Caco-2 (cell line): ENCODE results near the gene CERS2. TPM values are rescaled to one million over a fixed set of nuclear protein-coding genes. Genes with fewer than 3 reads are reported as not detected.

Experiments
- BruUV-seq: library from RNA; stranded (reverse); fragments of 400-500 nt; replicated peaks from 2 replicates; lab custom pipeline; 2021; lab: Mats Ljungman, UMichigan
- CTCF ChIA-PET: fragments of 300-600 bp; sonication (Branson Sonifier 250); formaldehyde crosslinking; loops from one replicate; lab custom pipeline; 2022; ENCODE audit warnings: antibody characterized with exemption; lab: Charles Lee
- POLR2A ChIA-PET: fragments of 300-600 bp; sonication (Branson Sonifier 250); formaldehyde crosslinking; loops from one replicate; lab custom pipeline; 2022; ENCODE audit warnings: antibody characterized with exemption; lab: Charles Lee
- DNase-seq, 2 experiments: peaks; one replicate each; pipeline versions ENCODE4 v3.0.0 to v3.0.0-alpha.2; 2020 to 2022
- H3K27me3 ChIP-seq: replicated peaks from 2 replicates; pipeline ENCODE4 v1.6.0; 2011; ENCODE audit warnings: low read length; ENCODE audit not compliant: control insufficient read depth, insufficient read depth
- H3K36me3 ChIP-seq: 2 replicates; pipeline ENCODE4 v1.5.1; 2011; ENCODE audit warnings: low read length; ENCODE audit not compliant: control insufficient read depth, insufficient read depth
- H3K4me1 ChIP-seq: fragments of 250-450 bp; sonication (Bioruptor Pico); 2 replicates; pipeline ENCODE4 v1.5.1; 2020; ENCODE audit warnings: mild to moderate bottlenecking
- H3K4me3 ChIP-seq: 2 replicates; pipeline ENCODE4 v1.5.1; 2011; ENCODE audit warnings: low read depth, mild to moderate bottlenecking, control low read depth, low read length
- H3K9me3 ChIP-seq: fragments of 250-450 bp; sonication (Bioruptor Pico); 2 replicates; pipeline ENCODE4 v1.5.1; 2020; ENCODE audit warnings: mild to moderate bottlenecking, moderate library complexity
- H3K27ac Mint-ChIP-seq: one replicate; pipeline ENCODE4 v1.8.0; 2022; ENCODE audit warnings: mixed read lengths; ENCODE audit not compliant: unreplicated experiment
- H3K27me3 Mint-ChIP-seq: one replicate; pipeline ENCODE4 v1.8.0; 2022; ENCODE audit warnings: mixed read lengths; ENCODE audit not compliant: insufficient read depth, unreplicated experiment
- H3K36me3 Mint-ChIP-seq: one replicate; pipeline ENCODE4 v1.8.0; 2022; ENCODE audit warnings: mild to moderate bottlenecking, mixed read lengths; ENCODE audit not compliant: insufficient read depth, unreplicated experiment
- H3K4me1 Mint-ChIP-seq: one replicate; pipeline ENCODE4 v1.8.0; 2022; ENCODE audit warnings: low read depth, mixed read lengths; ENCODE audit not compliant: unreplicated experiment
- H3K4me3 Mint-ChIP-seq: one replicate; pipeline ENCODE4 v1.8.0; 2022; ENCODE audit warnings: mild to moderate bottlenecking, moderate library complexity, mixed read lengths; ENCODE audit not compliant: unreplicated experiment
- H3K9me3 Mint-ChIP-seq: one replicate; pipeline ENCODE4 v1.8.0; 2022; ENCODE audit warnings: mixed read lengths; ENCODE audit not compliant: unreplicated experiment
- CTCF ChIP-seq, 2 experiments: fragments of 200-600 bp in 1 of 2; IDR thresholded peaks; 1 replicate in 1 of 2; 2 replicates in 1 of 2; pipeline versions ENCODE4 v1.5.1 to v1.8.0; 2011 to 2022; ENCODE audit warnings: antibody characterized with exemption in 1 of 2, control low read depth in 1 of 2, inconsistent platforms in 1 of 2, low read depth in 1 of 2, low read length in 1 of 2, mild to moderate bottlenecking in 1 of 2, moderate library complexity in 1 of 2; ENCODE audit not compliant: insufficient read depth in 1 of 2, severe bottlenecking in 1 of 2, unreplicated experiment in 1 of 2
- intact Hi-C: fragments of 100-400 bp; cut with micrococcal nuclease; formaldehyde crosslinking; loops from one replicate; pipeline ENCODE4 v1.10.0; 2022; ENCODE audit not compliant: unreplicated experiment
- total RNA-seq: library from RNA; stranded (reverse); gene quantifications from 2 replicates; pipeline ENCODE4 v1.2.3, GENCODE V29; 2022

Gene CERS2
- total RNA-seq, 1 experiment from 2014 or later, result 379 TPM

DNA sequence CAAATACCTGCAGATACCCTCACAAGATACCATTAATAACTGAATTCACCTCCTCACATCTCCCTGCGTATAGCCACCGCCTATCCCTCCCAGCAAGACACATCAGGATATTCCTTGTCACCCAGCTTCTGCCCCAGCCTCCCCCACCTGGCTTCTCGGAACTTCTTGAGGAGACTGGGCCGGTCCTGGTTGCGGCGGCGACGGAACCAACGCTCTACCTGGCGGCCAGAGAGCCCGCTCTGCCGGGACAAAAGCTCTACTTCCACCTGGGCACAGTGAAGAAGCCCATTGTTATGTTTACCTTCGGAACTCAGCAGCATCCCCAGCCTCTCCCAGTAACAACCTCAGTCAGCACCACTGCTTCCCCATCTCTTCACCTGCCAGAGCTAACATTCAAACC lies 6.7 kb downstream of the CERS2 start:
- CTCF ChIA-PET, result no interaction called here
- Histone ChIP-seq H3K9me3 (no peaks in the 10 kb centered on the region), H3K36me3 (peaks cover 14% of the 10 kb centered on the region), H3K27me3 (no peaks in the 10 kb centered on the region), H3K4me1 (peaks cover 38% of the 10 kb centered on the region), H3K4me3 (no peak overlapping the region)
- DNase-seq, result no peak
- Mint-ChIP-seq H3K4me3 (no peak overlapping the region), H3K36me3 (peaks cover 85% of the 10 kb centered on the region), H3K27me3 (no peaks in the 10 kb centered on the region), H3K9me3 (no peaks in the 10 kb centered on the region), H3K27ac (peak overlapping the region; percentile 53), H3K4me1 (peaks cover 58% of the 10 kb centered on the region)
- BruUV-seq, result no TSS peak
- intact Hi-C loops, result no loop called here
- POLR2A ChIA-PET, result no interaction called here
- TF ChIP-seq CTCF (IDR thresholded peaks at IDR 0.05; ENCODE audit: insufficient read depth in 1 of 2, low read depth in 1 of 2, low read length in 1 of 2, severe bottlenecking in 1 of 2, unreplicated experiment in 1 of 2), result no peak

DNA sequence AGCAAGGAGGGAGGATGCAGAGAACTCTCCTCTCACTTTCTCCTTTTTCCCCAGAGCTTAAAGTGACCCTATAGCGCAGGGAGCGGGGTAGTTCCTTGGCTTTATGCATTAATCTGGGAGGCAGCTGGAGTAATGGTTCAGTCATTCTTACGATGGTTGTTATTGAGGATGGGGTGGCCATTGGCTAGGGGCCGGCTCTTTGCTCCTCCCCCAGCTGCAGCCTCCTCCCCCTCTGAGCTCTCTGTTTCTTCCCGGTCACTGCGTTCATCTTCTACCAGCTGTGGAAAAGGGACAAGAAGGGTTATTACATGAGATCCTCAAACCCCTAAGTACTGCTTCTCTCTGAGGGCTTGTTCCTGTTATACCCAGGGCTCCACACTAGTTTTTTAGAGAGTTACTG lies 8.6 kb downstream of the CERS2 start:
- Mint-ChIP-seq H3K9me3 (no peaks in the 10 kb centered on the region), H3K27ac (peak overlapping the region; percentile 68), H3K4me1 (peaks cover 54% of the 10 kb centered on the region), H3K4me3 (no peak overlapping the region), H3K36me3 (peaks cover 92% of the 10 kb centered on the region), H3K27me3 (no peaks in the 10 kb centered on the region)
- no peak for DNase-seq
- POLR2A ChIA-PET, result interaction anchor here (1.1 kb wide), 1 partner anchor 11 kb away, joined by 3 read pairs; no protein-coding TSS in a partner anchor
- H3K36me3 ChIP-seq, result peaks cover 16% of the 10 kb centered on the region
- intact Hi-C loops, result no loop called here
- no peak overlapping the region for H3K4me3 ChIP-seq
- BruUV-seq, result no TSS peak
- H3K9me3 ChIP-seq, result no peaks in the 10 kb centered on the region
- peaks cover 35% of the 10 kb centered on the region for H3K4me1 ChIP-seq
- H3K27me3 ChIP-seq, result no peaks in the 10 kb centered on the region
- CTCF ChIA-PET, result no interaction called here
- TF ChIP-seq CTCF (IDR thresholded peaks at IDR 0.05; ENCODE audit: insufficient read depth in 1 of 2, low read depth in 1 of 2, low read length in 1 of 2, severe bottlenecking in 1 of 2, unreplicated experiment in 1 of 2), result no peak

DNA sequence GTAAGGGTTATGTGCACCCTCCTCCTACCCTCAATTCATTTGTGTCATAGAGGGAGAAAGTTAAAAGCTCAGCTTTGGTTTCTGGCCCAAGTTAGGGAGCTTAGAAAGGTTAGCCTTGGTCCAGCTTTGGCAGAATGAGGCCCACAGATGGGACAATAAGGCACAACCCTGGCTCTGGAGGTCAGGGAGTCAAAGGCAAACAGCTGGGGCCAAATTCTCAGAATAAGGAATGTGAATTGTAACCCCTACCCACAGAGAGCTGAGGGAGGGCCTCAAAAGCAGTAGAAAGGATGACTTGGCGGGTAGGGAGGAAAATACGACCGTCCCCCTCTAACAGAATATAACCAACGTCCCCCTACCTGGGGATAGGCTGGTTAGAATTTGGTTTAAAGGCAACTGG lies 9.0 kb downstream of the CERS2 start:
- Mint-ChIP-seq H3K27me3 (no peaks in the 10 kb centered on the region), H3K4me1 (peaks cover 50% of the 10 kb centered on the region), H3K36me3 (peaks cover 96% of the 10 kb centered on the region), H3K27ac (no peak overlapping the region), H3K9me3 (no peaks in the 10 kb centered on the region), H3K4me3 (no peak overlapping the region)
- DNase-seq, result no peak
- POLR2A ChIA-PET, result interaction anchor here (0.8 to 1.1 kb wide), 2 partner anchors 9 to 11 kb away, joined by 3 read pairs; partner anchors contain the start of gene CERS2
- intact Hi-C loops, result no loop called here
- no peak for TF ChIP-seq CTCF (IDR thresholded peaks at IDR 0.05; ENCODE audit: insufficient read depth in 1 of 2, low read depth in 1 of 2, low read length in 1 of 2, severe bottlenecking in 1 of 2, unreplicated experiment in 1 of 2)
- Histone ChIP-seq H3K4me1 (peaks cover 31% of the 10 kb centered on the region), H3K27me3 (no peaks in the 10 kb centered on the region), H3K9me3 (no peaks in the 10 kb centered on the region), H3K4me3 (no peak overlapping the region), H3K36me3 (peaks cover 18% of the 10 kb centered on the region)
- CTCF ChIA-PET, result no interaction called here
- TSS peak; percentile 40 for BruUV-seq
